Activated T-helper 1 cell treated with anti-CD3 and anti-CD28 coated beads, Interleukin-12 subunit alpha, Interleukin-12 subunit beta, Interleukin-2, Interleukin-4 antibody, amounts not matched to agents 30 ng/mL and 10 ng/mL and 1 ng/mL, durations not matched to agents 14 hours and 24 hours and 36 hours (primary cell): ENCODE results near the gene PIP4P1. TPM values are rescaled to one million over a fixed set of nuclear protein-coding genes. Genes with fewer than 3 reads are reported as not detected.

Experiments used
- DNase-seq: peaks from one replicate; pipeline ENCODE4 v3.0.0; 2021; ENCODE audit warnings: low spot score
- H3K27ac Mint-ChIP-seq: one replicate; pipeline ENCODE4 v1.8.0; 2021; ENCODE audit warnings: mild to moderate bottlenecking, mixed read lengths
- H3K27me3 Mint-ChIP-seq: one replicate; pipeline ENCODE4 v1.8.0; 2022; ENCODE audit warnings: mild to moderate bottlenecking, moderate library complexity, mixed read lengths; ENCODE audit not compliant: insufficient read depth
- H3K36me3 Mint-ChIP-seq: one replicate; pipeline ENCODE4 v1.8.0; 2021; ENCODE audit warnings: low read depth, mixed read lengths
- H3K4me1 Mint-ChIP-seq: one replicate; pipeline ENCODE4 v1.8.0; 2021; ENCODE audit warnings: low read depth, mixed read lengths
- H3K4me3 Mint-ChIP-seq: one replicate; pipeline ENCODE4 v1.8.0; 2021; ENCODE audit warnings: mild to moderate bottlenecking, moderate library complexity, mixed read lengths
- H3K9me3 Mint-ChIP-seq: one replicate; pipeline ENCODE4 v1.8.0; 2021; ENCODE audit warnings: mixed read lengths
- intact Hi-C: fragments of 100-400 bp; cut with micrococcal nuclease; formaldehyde crosslinking; loops from one replicate; pipeline ENCODE4 v1.15.1; 2024
- total RNA-seq: library from RNA; stranded (reverse); gene quantifications from 2 replicates; pipeline ENCODE4 v1.2.3, GENCODE V29; 2022

The PIP4P1 gene
- total RNA-seq, 1 donor from 2014 or later, result 36.6 TPM

GRCh38 chr14:20440882-20441281, 20.4 kb downstream of the PIP4P1 start:
- H3K27ac Mint-ChIP-seq, result peak overlapping the region; percentile 3
- no peak overlapping the region for H3K4me3 Mint-ChIP-seq
- H3K4me1 Mint-ChIP-seq, result peaks cover 28% of the 10 kb centered on the region
- H3K36me3 Mint-ChIP-seq, result peaks cover 4% of the 10 kb centered on the region
- H3K9me3 Mint-ChIP-seq, result no peaks in the 10 kb centered on the region
- intact Hi-C loops, result no loop called here
- no peaks in the 10 kb centered on the region for H3K27me3 Mint-ChIP-seq
- DNase-seq, result no peak

GRCh38 chr14:20440465-20440864, 20.8 kb downstream of the PIP4P1 start:
- Mint-ChIP-seq H3K9me3 (no peaks in the 10 kb centered on the region), H3K27ac (no peak overlapping the region), H3K4me1 (peaks cover 28% of the 10 kb centered on the region)

GRCh38 chr14:20438664-20439063, 22.6 kb downstream of the PIP4P1 start:
- Mint-ChIP-seq H3K4me3 (no peak overlapping the region), H3K9me3 (no peaks in the 10 kb centered on the region), H3K27me3 (no peaks in the 10 kb centered on the region), H3K27ac (no peak overlapping the region), H3K4me1 (peaks cover 28% of the 10 kb centered on the region), H3K36me3 (peaks cover 4% of the 10 kb centered on the region)
- no peak for DNase-seq
- intact Hi-C loops, result no loop called here

More at GRCh38 chr14:20440465-20440864, 20.8 kb downstream of the PIP4P1 start:
- no peaks in the 10 kb centered on the region for H3K27me3 Mint-ChIP-seq
- intact Hi-C loops, result no loop called here
- DNase-seq, result no peak
- H3K36me3 Mint-ChIP-seq, result peaks cover 4% of the 10 kb centered on the region
- no peak overlapping the region for H3K4me3 Mint-ChIP-seq

DNA sequence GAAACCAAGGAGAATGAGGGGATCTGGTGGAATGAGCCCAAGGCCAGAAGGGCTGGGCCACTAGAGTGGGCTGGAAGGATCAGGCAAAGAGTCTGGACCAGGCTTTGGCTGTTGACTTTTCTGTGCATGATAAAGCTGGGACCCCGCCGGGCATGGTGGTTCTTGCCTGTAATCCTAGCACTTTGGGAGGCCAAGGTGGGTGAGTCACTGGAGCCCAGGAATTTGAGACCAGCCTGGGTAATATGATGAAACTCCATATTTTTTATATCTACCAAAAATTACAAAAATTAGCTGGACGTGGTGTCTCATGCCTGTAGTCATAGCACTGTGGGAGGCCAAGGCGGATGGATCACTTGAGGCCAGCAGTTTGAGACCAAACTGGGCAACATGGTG, 24.9 kb downstream of the PIP4P1 start:
- Mint-ChIP-seq H3K4me3 (no peak overlapping the region), H3K4me1 (peaks cover 14% of the 10 kb centered on the region), H3K27me3 (no peaks in the 10 kb centered on the region), H3K27ac (no peak overlapping the region), H3K9me3 (no peaks in the 10 kb centered on the region), H3K36me3 (no peaks in the 10 kb centered on the region)
- intact Hi-C loops, result no loop called here
- no peak for DNase-seq

DNA sequence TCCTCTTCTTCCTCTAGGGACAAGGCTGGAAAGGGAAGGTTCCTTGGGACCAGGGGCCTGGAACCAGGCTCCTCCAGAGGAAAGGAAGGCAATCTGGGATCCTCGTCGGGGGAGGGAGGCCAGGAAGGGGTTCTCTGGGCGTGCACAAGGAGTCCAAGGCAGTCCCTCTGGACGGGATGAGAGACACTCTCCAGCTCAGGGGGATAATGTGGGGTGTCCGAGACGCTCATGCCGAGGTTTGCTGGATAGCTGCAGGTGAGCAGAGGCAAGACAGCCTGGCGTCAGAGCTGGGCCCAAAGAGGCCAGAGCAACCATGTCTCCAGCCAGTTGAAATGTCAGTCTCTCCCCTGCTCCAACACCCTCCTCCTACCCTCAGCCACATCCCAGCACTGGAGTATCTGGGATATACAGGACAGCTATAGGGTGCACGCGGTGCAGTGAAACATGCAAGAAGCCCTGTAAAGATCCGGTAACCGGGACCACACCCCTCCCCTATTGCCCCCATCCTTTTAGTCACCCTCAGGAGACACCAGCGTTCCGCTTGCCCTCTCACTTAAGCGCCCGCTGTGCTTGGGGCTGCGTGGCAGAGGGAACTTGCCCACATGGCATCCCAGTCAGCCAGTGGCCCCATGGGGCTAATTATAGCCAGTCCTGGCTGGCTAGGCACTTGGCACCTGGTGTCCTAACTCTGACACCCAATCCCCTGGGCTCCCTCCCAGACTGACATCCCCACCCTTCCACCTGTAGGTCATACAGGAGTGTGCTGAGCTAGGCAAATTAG, 25.5 kb downstream of the PIP4P1 start, which contains the start of gene KLHL33:
Gene KLHL33 (minus strand): TSS at position 585 of the 781 bp plus-strand sequence. CDS start 355 bp downstream, at position 230.
- Mint-ChIP-seq H3K27me3 (no peaks in the 10 kb centered on the region), H3K9me3 (no peaks in the 10 kb centered on the region), H3K4me3 (no peak within 1 kb of the TSS), H3K36me3 (no peaks in the 10 kb centered on the region), H3K27ac (no peak within 1 kb of the TSS), H3K4me1 (peaks cover 8% of the 10 kb centered on the region)
- no peak for DNase-seq
- intact Hi-C loops, result no loop called here

- intact Hi-C loops, result no loop called here
- no peaks in the 10 kb centered on the region for H3K9me3 Mint-ChIP-seq
- H3K36me3 Mint-ChIP-seq, result no peaks in the 10 kb centered on the region
- H3K27ac Mint-ChIP-seq, result no peak overlapping the region
- no peaks in the 10 kb centered on the region for H3K4me1 Mint-ChIP-seq
- no peak for DNase-seq
- no peaks in the 10 kb centered on the region for H3K27me3 Mint-ChIP-seq
- no peak overlapping the region for H3K4me3 Mint-ChIP-seq
Observed at GRCh38 chr14:20434701-20435581, 26.3 kb downstream of the PIP4P1 start.

- intact Hi-C loops, result no loop called here
- no peak overlapping the region for H3K4me3 Mint-ChIP-seq
- no peaks in the 10 kb centered on the region for H3K27me3 Mint-ChIP-seq
- no peaks in the 10 kb centered on the region for H3K9me3 Mint-ChIP-seq
- H3K27ac Mint-ChIP-seq, result no peak overlapping the region
- no peaks in the 10 kb centered on the region for H3K36me3 Mint-ChIP-seq
- no peak for DNase-seq
- H3K4me1 Mint-ChIP-seq, result peaks cover 27% of the 10 kb centered on the region
Observed at GRCh38 chr14:20429801-20430669, 31.2 kb downstream of the PIP4P1 start.

GRCh38 chr14:20428802-20429201, 32.4 kb downstream of the PIP4P1 start:
- H3K36me3 Mint-ChIP-seq, result no peaks in the 10 kb centered on the region
- H3K27ac Mint-ChIP-seq, result no peak overlapping the region
- H3K9me3 Mint-ChIP-seq, result no peaks in the 10 kb centered on the region
- peaks cover 2% of the 10 kb centered on the region for H3K27me3 Mint-ChIP-seq
- intact Hi-C loops, result no loop called here
- peaks cover 27% of the 10 kb centered on the region for H3K4me1 Mint-ChIP-seq
- H3K4me3 Mint-ChIP-seq, result no peak overlapping the region
- DNase-seq, result no peak

GRCh38 chr14:20428010-20428365, 33.2 kb downstream of the PIP4P1 start:
- Mint-ChIP-seq H3K4me1 (peaks cover 27% of the 10 kb centered on the region), H3K27ac (peak overlapping the region; percentile 83), H3K27me3 (peaks cover 2% of the 10 kb centered on the region), H3K9me3 (no peaks in the 10 kb centered on the region), H3K4me3 (no peak overlapping the region), H3K36me3 (no peaks in the 10 kb centered on the region)
- intact Hi-C loops, result no loop called here
- DNase-seq, result no peak

- Mint-ChIP-seq H3K27me3 (peaks cover 4% of the 10 kb centered on the region), H3K4me1 (peaks cover 27% of the 10 kb centered on the region), H3K27ac (peak overlapping the region; percentile 83), H3K9me3 (no peaks in the 10 kb centered on the region), H3K36me3 (no peaks in the 10 kb centered on the region), H3K4me3 (peak overlapping the region; percentile 13)
- intact Hi-C loops, result loop anchor here (1.0 kb wide), 1 partner anchor 14 kb away; the partner anchor contains the start of gene TEP1
- DNase-seq, result no peak
Observed at GRCh38 chr14:20427231-20428009, 33.8 kb downstream of the PIP4P1 start.

GRCh38 chr14:20424851-20425250, 36.4 kb downstream of the PIP4P1 start:
- intact Hi-C loops, result no loop called here
- Mint-ChIP-seq H3K9me3 (no peaks in the 10 kb centered on the region), H3K27ac (no peak overlapping the region), H3K4me1 (peaks cover 26% of the 10 kb centered on the region), H3K4me3 (no peak overlapping the region), H3K36me3 (no peaks in the 10 kb centered on the region), H3K27me3 (peaks cover 4% of the 10 kb centered on the region)
- no peak for DNase-seq

- H3K27me3 Mint-ChIP-seq, result peaks cover 4% of the 10 kb centered on the region
- H3K27ac Mint-ChIP-seq, result no peak overlapping the region
- no peaks in the 10 kb centered on the region for H3K36me3 Mint-ChIP-seq
- intact Hi-C loops, result no loop called here
- DNase-seq, result no peak
- H3K4me1 Mint-ChIP-seq, result peaks cover 10% of the 10 kb centered on the region
- no peak overlapping the region for H3K4me3 Mint-ChIP-seq
- no peaks in the 10 kb centered on the region for H3K9me3 Mint-ChIP-seq
Observed at GRCh38 chr14:20422886-20423285, 38.3 kb downstream of the PIP4P1 start.
